SKM-1 treated with dmso at 0.1 percent for 144 hours (cell line): ENCODE measurements around the gene OR6S1.
"Not testable (repeated sequence)": the region's sequence is repeated elsewhere in the genome, so short reads cannot be mapped to it uniquely, and the experiment has no call there.

Experiments used
- DNase-seq: peaks from one replicate; lab custom pipeline; 2025; ENCODE audit not compliant: unreplicated experiment; lab: John Stamatoyannopoulos, UW

OR6S1 gene

GRCh38 chr14:20671597-20672283 lies 30.2 kb upstream of the OR6S1 start:
- no peak for DNase-seq

GRCh38 chr14:20668969-20669368 lies 27.5 kb upstream of the OR6S1 start:
- no peak for DNase-seq

GRCh38 chr14:20667957-20668356 lies 26.5 kb upstream of the OR6S1 start:
- no peak for DNase-seq

GRCh38 chr14:20666400-20666961 lies 25.0 kb upstream of the OR6S1 start:
- not testable (repeated sequence) for DNase-seq

- DNase-seq = peak; percentile 59
Observed at GRCh38 chr14:20662968-20663732, 21.7 kb upstream of the OR6S1 start.

DNA sequence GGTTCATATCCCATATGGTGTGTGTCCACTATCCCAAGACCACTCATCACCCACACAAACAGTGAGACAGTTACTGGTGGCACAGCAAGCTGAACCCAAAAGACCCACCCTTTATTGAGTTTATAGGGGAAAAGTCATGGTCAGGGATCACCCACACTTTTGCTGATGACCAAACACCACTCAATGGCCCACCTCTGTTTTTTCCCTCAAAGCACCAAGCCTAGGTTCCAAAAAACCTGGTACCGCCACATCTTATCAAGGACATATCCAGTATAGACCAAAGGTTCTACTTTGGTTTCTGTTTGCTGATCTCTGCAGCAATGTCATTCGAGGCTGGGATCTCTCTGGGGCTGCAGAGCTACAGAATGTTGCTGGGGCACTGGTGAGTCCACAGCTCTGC lies 19.7 kb upstream of the OR6S1 start:
- no peak for DNase-seq

- no peak for DNase-seq
Observed at GRCh38 chr14:20659813-20660395, 18.4 kb upstream of the OR6S1 start.

GRCh38 chr14:20659336-20659735 lies 17.8 kb upstream of the OR6S1 start:
- no peak for DNase-seq

GRCh38 chr14:20658246-20658645 lies 16.8 kb upstream of the OR6S1 start:
- DNase-seq = no peak

DNA sequence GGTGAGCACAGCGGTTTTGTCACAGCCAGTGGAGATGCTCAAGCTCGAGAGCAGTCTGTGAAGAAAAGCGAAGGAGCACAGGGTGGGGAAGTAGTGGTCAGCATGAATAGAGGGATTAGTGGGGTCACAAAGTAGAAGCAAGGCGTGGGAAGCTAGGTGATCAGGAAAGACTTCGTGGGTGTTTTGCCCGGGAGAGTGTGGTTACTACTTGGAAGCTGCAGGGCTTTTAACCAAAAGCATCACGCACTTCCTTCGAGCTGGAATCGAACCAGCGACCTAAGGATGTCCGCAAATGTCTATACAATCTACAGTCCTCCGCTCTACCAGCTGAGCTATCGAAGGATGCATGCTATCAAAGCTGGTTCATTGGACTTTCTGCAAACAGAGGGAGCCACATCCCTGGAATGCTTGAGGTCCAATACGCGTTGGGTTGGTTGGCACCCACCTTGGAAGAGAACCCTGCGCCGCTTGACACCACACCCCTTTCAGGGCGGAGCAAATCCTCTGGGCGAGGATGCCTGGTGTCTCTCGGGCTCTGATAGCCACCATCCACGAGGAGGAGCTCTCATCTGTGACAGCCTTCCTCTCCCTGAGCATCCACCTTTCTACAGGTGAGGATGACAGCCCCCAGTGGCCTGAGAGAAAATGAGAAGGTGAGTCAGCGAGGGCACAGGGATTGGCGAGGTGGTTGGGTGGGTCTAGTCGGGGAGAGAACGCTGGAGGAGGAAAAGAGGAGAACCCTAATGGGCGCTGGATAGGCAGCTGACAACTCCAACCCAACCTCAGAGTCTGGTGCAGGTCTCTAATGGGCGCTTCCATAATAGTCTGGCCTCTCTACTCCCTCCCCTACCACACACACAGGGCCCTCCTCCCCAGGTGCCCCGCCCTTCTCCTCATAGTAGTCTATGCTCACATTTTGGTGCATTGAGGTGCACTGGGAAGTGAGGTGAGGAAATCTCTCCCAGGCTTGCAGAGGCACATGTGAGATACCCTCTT lies 16.0 kb upstream of the OR6S1 start:
- no peak for DNase-seq

DNA sequence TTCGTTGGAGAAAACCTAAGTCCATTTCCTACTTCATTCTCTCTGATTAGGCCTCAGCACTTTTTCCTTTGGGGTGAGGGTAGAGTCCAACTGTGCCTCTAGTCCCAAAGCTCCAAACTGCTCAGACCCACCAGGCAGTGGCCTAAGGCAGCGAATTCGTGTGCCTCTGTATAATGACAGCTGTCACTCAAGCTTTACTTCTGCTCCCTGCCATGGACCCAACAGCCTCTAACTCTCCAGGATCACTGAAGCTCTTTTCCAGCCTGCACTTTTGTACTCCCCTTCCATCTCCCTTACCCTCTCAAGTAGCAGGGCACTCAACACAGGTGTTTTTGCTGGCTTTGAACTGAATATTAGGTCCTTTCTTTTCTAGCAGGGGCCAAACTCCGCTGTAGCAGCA lies 14.8 kb upstream of the OR6S1 start:
- DNase-seq = no peak

DNA sequence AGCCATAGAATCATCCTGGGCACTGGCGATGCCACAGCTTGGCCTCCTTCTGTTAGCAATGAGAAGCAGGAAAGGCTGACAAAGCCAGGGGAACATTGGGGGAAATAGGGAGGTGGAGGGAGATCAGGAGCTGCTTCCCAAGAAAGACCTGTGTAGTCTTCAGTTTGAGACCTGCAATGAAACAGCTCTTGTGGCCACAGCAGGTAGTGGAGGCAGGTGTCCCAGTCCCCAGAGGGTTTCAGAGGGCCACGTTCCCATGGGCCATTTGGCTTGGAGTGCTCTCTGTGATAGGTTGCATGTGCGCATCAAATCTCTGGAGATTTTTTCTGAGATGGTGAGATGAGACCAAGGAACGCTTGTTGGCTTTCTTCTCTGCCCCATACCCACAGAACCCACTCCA lies 14.4 kb upstream of the OR6S1 start:
- DNase-seq = no peak

DNA sequence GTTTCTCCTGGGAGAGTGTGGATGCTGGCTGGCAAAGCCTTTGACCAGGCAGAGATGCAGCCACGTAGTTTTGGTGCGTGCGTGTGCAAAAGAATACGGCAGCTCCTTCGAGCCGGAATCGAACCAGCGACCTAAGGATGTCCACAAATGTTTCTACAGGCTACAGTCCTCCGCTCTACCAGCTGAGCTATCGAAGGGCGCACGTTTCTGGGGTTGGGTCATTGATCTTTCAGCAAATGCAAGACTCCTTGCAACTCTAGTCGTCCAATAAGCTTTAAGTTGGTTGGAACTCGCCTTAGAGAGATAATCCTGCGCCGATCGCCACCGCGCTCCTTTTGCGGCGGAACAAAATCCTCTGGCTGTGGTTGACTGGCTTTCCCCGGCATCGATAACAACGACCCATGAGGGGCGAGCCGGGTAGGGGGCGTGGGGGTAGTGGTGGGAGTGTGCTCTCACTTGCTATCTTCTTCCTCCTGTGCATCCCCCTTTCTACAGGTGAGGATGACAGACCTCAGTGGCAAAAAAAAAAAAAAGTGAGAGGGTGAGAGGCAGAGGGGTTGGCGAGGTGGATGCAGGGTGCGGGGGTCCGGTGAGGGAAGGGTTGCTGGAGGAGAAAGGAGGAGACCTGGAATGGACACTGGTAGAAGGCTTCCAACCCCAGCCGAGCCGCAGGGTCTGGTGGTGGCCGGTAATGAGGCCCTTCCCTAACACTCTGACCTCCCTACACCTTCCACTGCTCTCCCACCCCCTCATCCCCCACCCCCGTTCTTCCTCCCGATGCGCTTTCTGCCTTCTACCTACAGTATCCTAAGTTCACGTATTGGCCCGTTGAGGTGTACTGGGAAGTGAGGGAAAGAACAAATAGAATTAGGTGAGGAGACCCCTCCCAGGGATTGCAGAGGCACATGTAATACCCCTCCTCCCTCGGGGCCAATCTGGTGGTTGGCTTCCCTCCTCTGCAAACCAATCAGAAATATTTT lies 11.8 kb upstream of the OR6S1 start:
- no peak for DNase-seq

DNA sequence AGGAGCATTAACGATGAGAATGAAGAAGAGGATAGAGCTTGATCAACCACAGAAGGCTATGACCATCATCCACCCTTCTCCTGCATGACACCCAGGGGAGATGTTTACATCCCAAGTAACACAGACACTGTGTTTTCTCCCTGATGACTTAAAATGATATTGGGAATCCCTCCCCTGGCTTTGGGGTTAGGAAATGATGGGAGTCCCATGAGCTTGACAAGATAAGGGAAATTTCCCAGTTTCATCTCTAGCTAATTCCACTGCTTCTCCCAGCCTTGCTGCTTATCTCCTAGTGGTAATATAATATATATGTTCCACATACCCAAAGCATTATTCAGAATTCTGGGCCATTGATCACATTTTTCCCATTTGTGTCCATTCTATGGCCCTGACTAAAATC lies 4.0 kb upstream of the OR6S1 start:
- DNase-seq = no peak

DNA sequence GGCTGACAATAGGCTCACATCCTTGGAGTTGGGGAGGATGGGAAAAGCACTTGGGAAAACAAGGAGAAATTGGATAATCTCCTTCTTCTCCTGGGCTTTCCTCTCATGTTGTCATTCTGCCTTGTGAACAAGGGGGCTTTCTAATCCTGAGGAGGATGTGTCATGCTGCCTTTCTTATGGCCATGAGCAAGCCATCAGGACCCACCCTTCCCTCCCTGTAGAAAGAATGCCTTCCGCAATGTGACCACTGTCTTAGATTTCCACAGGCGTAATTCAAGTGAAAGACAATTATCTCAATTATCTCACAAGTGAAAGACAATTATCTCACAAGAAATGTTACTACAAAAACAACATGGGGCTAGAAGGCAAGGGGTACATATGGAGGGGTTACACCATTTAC lies 3.0 kb upstream of the OR6S1 start:
- DNase-seq = no peak

GRCh38 chr14:20642755-20643154 lies 1.3 kb upstream of the OR6S1 start:
- DNase-seq = not testable (repeated sequence)

DNA sequence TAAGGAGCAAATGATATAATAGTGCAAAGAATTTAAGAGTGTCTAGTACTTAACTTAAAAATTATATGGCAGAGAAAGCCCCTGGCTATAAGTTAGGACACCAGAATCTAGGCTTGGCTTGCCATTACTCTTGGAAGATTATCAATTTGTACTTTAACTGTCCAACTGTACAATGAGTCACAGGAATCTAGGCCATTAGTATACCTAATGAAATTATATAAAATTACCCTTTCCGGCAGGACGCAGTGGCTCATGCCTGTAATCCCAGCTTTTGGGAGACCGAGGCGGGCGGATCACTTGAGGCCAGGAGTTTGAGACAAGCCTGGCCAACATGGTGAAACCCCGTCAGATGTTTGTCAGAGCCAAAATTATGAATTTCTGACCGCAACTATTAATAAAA lies 691 bp upstream of the OR6S1 start:
- no peak for DNase-seq

GRCh38 chr14:20632831-20633691 lies 8.4 kb downstream of the OR6S1 start:
- peak; percentile 56 for DNase-seq

- DNase-seq = no peak
Observed at GRCh38 chr14:20632448-20632830, 9.1 kb downstream of the OR6S1 start.
